Activated CD4-positive, alpha-beta T cell treated with anti-CD3 and anti-CD28 coated beads, Interleukin-2, amount 50 U/mL, for 1 hour (primary cell): ENCODE measurements around the gene LYSMD3.

Experiments
- DNase-seq: peaks from one replicate; pipeline ENCODE4 v3.0.0-alpha.2; 2020

Gene LYSMD3

DNA sequence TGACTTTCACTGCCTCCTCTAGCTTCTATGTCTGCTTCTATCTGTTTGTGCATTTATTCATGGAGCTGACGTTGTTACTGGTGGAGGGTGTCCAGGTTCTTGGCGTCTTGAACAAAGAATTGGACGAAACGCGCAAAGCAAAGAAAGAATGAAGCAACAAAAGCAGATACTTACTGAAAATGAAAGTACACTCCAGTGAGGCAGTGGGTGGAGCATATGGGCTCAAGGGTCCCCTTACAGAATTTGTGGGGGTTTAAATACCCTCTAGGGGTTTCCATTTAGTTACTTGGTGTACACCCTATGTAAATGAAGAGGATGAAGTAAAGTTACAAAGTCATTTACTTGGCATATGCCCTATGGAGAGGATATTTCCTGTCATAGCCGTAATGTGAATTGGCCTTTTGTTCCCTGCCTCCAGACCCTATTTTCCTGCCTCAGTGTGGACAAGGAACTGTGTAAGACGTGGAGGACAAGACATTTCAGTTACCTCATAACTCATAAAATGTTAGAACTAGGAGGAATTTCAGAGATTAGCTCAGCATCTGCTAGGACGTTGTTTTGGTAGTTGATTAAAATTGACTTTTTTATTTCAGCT lies 51.7 kb downstream of the LYSMD3 start:
- DNase-seq = no peak

GRCh38 chr5:90477073-90477472 lies 52.3 kb downstream of the LYSMD3 start:
- no peak for DNase-seq

DNA sequence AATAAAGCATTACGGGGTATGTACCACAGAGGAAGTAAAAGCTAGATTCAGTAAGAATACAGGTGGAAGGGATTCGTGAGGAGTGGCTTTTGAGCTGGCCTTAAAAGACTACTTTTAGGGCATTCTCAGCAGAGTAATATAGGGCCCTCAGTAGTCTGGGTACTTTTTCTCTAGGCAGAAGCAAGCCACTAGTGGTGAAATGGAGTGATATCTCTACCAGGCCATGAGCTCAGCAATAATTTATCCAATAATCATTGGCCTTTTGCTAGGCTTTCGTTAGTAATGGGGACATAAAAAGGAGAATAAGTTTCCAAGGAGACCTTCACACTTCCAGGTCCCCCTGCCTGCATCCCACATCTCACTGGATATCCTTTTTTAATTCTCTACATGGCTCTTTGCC lies 53.0 kb downstream of the LYSMD3 start:
- no peak for DNase-seq

DNA sequence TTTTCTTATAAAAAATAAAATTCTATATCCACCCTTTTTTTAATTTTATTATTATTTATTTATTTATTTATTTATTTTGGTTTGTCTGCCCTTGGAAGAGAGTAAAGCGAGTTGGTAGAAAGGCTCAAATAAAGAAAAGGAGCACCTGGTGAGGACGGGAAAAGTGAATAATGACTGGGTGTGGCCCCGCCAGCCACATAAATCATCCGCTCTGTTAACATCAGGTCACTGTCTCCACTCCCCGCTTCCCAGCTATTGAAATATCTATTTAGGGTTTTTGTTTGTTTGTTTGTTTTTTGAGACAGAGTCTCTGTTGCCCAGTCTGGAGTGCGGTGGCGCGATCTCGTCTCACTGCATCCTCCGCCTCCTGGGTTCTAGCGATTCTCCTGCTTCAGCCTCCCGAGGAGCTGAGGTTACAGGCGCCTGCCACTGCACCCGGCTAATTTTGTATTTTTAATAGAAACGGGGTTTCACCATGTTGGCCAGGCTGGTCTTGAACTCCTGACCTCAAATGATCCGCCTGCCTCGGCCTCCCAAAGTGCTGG lies 53.9 kb downstream of the LYSMD3 start:
- no peak for DNase-seq

DNA sequence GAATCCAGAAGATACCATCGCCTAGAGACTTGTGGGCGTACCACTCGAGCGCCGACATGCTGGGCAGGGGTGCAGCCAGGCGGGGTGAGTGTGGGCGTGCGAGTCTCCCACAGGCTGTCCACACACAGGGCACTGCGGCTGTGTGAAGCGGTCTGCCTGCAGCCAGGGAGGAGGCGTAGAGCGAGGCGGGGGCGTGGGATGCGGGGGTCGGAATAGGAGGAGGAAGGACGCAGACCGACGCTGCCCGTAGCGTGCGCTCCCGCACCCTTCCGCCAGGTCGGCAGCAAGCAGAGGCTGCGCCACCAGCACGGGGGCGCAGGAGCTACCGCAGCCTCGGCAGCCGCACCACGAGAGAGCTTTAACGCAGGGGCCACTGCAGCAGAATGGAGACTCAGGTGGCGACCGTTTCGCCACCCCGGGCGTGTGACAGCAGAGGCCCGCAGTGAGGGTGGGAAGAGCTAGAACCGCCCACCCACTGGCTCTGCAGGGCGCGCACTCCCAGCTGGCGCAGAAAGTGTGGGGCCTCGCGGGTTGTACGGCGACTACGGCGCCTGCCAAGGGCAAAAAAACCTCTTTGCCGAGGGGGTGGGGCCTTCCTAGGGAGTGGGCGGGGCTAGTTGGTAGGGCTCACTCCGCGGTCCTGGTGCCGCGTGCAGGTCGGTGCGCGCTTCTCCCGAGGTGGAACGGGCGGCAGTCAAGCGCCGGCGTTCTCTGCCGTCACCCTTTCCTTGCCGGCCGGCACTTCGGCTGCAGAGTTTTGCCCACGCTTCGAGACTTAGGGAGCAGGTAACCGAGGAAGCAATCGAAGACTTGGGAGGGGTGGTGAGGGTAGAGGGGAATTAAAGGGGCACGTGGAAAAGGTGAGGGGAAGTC lies 54.9 kb downstream of the LYSMD3 start, which contains the start of the genes MBLAC2 and POLR3G:
Gene MBLAC2, minus strand, starts transcription at position 537 of the 873 bp plus-strand sequence. Its CDS starts 479 bp downstream, at position 58.
Gene POLR3G, plus strand, starts transcription at position 630 of the 873 bp plus-strand sequence. CDS start 10,704 bp downstream, outside the sequence.
- peak; percentile 94 for DNase-seq

- DNase-seq = peak; percentile 4
These were observed 55.8 kb downstream of the LYSMD3 start for GRCh38 chr5:90473396-90474234.

GRCh38 chr5:90472783-90473395 lies 56.5 kb downstream of the LYSMD3 start:
- DNase-seq = no peak
